Endothelial cell of umbilical vein (primary cell): ENCODE measurements around the gene AKNAD1. TPM values are rescaled to one million over a fixed set of nuclear protein-coding genes. Genes with fewer than 3 reads are reported as not detected.

Source experiments
- BruUV-seq: library from RNA; stranded (reverse); fragments of 400-500 nt; replicated peaks from 2 replicates; lab custom pipeline; 2021; lab: Mats Ljungman, UMichigan
- CTCF ChIA-PET: fragments of 300-600, 350-600 bp; sonication (Branson Sonifier 250); formaldehyde crosslinking; loops from one replicate; lab custom pipeline; 2021; ENCODE audit warnings: antibody characterized with exemption, inconsistent platforms; lab: Charles Lee
- POLR2A ChIA-PET: fragments of 300-600, 350-600 bp; sonication (Branson Sonifier 250); formaldehyde crosslinking; loops from one replicate; lab custom pipeline; 2021; ENCODE audit warnings: antibody characterized with exemption, inconsistent platforms; lab: Charles Lee
- DNase-seq: peaks from one replicate; pipeline ENCODE4 v3.0.0-alpha.2; 2011; ENCODE audit warnings: low read depth, low spot score
- FAIRE-seq: peaks from 2 replicates; lab custom pipeline; 2011; peaks lifted over from hg19 to GRCh38; lab: Jason Lieb, UNC
- H2AFZ ChIP-seq: 2 replicates; pipeline ENCODE4 v1.6.0; 2012; ENCODE audit warnings: low read depth, low read length, control low read depth, inconsistent platforms
- H3K27ac ChIP-seq: 2 replicates; pipeline ENCODE4 v1.5.1; 2011; ENCODE audit warnings: low read depth, mild to moderate bottlenecking, control low read depth, low read length, moderate library complexity; ENCODE audit not compliant: insufficient read depth
- H3K27me3 ChIP-seq, 2 experiments: 2 replicates each; pipeline versions ENCODE4 v1.6.0 to v1.6.1; 2011; ENCODE audit warnings: low read length in 2 of 2, mixed read lengths in 1 of 2; ENCODE audit not compliant: control insufficient read depth in 2 of 2, insufficient read depth in 2 of 2
- H3K36me3 ChIP-seq, 2 experiments: 2 replicates in 1 of 2; 3 replicates in 1 of 2; pipeline ENCODE4 v1.5.1; 2011; ENCODE audit warnings: low read length in 2 of 2, mild to moderate bottlenecking in 1 of 2, moderate library complexity in 1 of 2; ENCODE audit not compliant: control insufficient read depth in 2 of 2, insufficient read depth in 2 of 2; ENCODE audit errors: extremely low read depth in 1 of 2
- H3K4me1 ChIP-seq: 3 replicates; pipeline ENCODE4 v1.5.1; 2011; ENCODE audit warnings: mild to moderate bottlenecking, low read length; ENCODE audit not compliant: control insufficient read depth, insufficient read depth; ENCODE audit errors: extremely low read depth
- H3K4me2 ChIP-seq: 2 replicates; pipeline ENCODE4 v1.6.1; 2011; ENCODE audit warnings: low read length, control low read depth, mixed read lengths; ENCODE audit not compliant: insufficient read depth
- H3K4me3 ChIP-seq, 3 experiments: fragments of 200-600 bp in 1 of 3; sonication (generic), shearing (Covaris generic) in 1 of 3; replicated peaks in 1 of 3; 2 replicates each; pipeline ENCODE4 v1.5.1; 2011 to 2016; ENCODE audit warnings: control low read depth in 3 of 3, low read length in 3 of 3, mild to moderate bottlenecking in 2 of 3, inconsistent platforms in 1 of 3, low read depth in 1 of 3, moderate library complexity in 1 of 3; ENCODE audit not compliant: insufficient read depth in 1 of 3
- H3K79me2 ChIP-seq: 2 replicates; pipeline ENCODE4 v1.6.0; 2012; ENCODE audit warnings: low read length, inconsistent platforms; ENCODE audit not compliant: control insufficient read depth, insufficient read depth
- H3K9ac ChIP-seq: replicated peaks from 2 replicates; pipeline ENCODE3; 2011; ENCODE audit warnings: low read length, control low read depth; ENCODE audit not compliant: insufficient read depth; ENCODE audit errors: extremely low read depth
- H3K9me1 ChIP-seq: replicated peaks from 3 replicates; pipeline ENCODE4 v1.6.0; 2011; ENCODE audit warnings: mild to moderate bottlenecking, low read length; ENCODE audit not compliant: control insufficient read depth, insufficient read depth; ENCODE audit errors: extremely low read depth
- H3K9me3 ChIP-seq: replicated peaks from 2 replicates; pipeline ENCODE4 v1.5.1; 2012; ENCODE audit warnings: low read length, inconsistent platforms; ENCODE audit not compliant: control insufficient read depth, insufficient read depth
- H4K20me1 ChIP-seq: replicated peaks from 2 replicates; pipeline ENCODE3; 2011; ENCODE audit warnings: mild to moderate bottlenecking, low read length; ENCODE audit not compliant: control insufficient read depth, insufficient read depth; ENCODE audit errors: extremely low read depth
- EZH2 ChIP-seq: IDR thresholded peaks from 2 replicates; pipeline ENCODE4 v1.6.1; 2012; ENCODE audit warnings: borderline replicate concordance, low read depth, mild to moderate bottlenecking, moderate library complexity, low read length, inconsistent platforms; ENCODE audit not compliant: severe bottlenecking
- FOS ChIP-seq: IDR thresholded peaks from 2 replicates; pipeline ENCODE4 v1.6.1; 2011; ENCODE audit warnings: mild to moderate bottlenecking, low read length, moderate library complexity, borderline replicate concordance; ENCODE audit not compliant: insufficient read depth
- GATA2 ChIP-seq: IDR thresholded peaks from 2 replicates; pipeline ENCODE4 v1.7.0; 2011; ENCODE audit warnings: low read depth, mild to moderate bottlenecking, moderate library complexity, mixed read lengths, low read length; ENCODE audit not compliant: insufficient read length, insufficient read depth
- JUN ChIP-seq: IDR thresholded peaks from 2 replicates; pipeline ENCODE4 v1.6.1; 2011; ENCODE audit warnings: borderline replicate concordance, low read depth; ENCODE audit not compliant: insufficient read length, insufficient read depth
- MYC ChIP-seq: IDR thresholded peaks from one replicate; pipeline ENCODE4 v1.6.1; 2011; ENCODE audit warnings: mild to moderate bottlenecking, low read depth, low read length
- POLR2AphosphoS5 ChIP-seq: IDR thresholded peaks from 2 replicates; pipeline ENCODE4 v1.6.1; 2012; ENCODE audit warnings: low read depth, mild to moderate bottlenecking, control low read depth, low read length, moderate library complexity; ENCODE audit not compliant: insufficient read depth
- dilution Hi-C: fragments of 300-500 bp; cut with MboI; formaldehyde crosslinking; loops from one replicate; pipeline ENCODE4 v1.15.0; 2019; ENCODE audit warnings: low sequenced_read_pairs; ENCODE audit not compliant: extremely low pct_ligation_motif_present
- intact Hi-C: fragments of 100-400 bp; cut with micrococcal nuclease; formaldehyde crosslinking; loops from one replicate; pipeline ENCODE4 v1.10.0; 2022
- polyA plus RNA-seq, 4 experiments: library from polyadenylated mRNA; depleted of rRNA in 3 of 4; stranded (reverse) in 3 of 4; unstranded in 1 of 4; fragments of >200 nt; gene quantifications; 2 replicates each; pipeline versions ENCODE4 v1.2.1 to v1.2.3, GENCODE V29; 2011 to 2012; ENCODE audit warnings: missing spikeins in 1 of 4
- total RNA-seq: library from RNA; stranded (reverse); gene quantifications from 2 replicates; pipeline ENCODE4 v1.2.3, GENCODE V29; 2021
- TF ChIP-seq, protein P1 (sequence below), 2 donors: IDR thresholded peaks; 1 replicate in 1 of 2; 2 replicates in 1 of 2; pipeline ENCODE4 v1.5.1; 2011; ENCODE audit warnings: low read length in 2 of 2, mild to moderate bottlenecking in 2 of 2, moderate library complexity in 2 of 2, control low read depth in 1 of 2, inconsistent platforms in 1 of 2, low read depth in 1 of 2; ENCODE audit not compliant: insufficient read depth in 1 of 2; ENCODE audit errors: extremely low read depth in 1 of 2
- TF ChIP-seq, protein P2 (sequence below): IDR thresholded peaks from 2 replicates; pipeline ENCODE4 v1.6.1; 2011; ENCODE audit not compliant: insufficient read depth, insufficient read length

AKNAD1 gene
- total and polyA plus RNA-seq, 2 donors (not counting 3 experiments of a cell fraction or from before 2014, with no cell fraction given): not detected

DNA sequence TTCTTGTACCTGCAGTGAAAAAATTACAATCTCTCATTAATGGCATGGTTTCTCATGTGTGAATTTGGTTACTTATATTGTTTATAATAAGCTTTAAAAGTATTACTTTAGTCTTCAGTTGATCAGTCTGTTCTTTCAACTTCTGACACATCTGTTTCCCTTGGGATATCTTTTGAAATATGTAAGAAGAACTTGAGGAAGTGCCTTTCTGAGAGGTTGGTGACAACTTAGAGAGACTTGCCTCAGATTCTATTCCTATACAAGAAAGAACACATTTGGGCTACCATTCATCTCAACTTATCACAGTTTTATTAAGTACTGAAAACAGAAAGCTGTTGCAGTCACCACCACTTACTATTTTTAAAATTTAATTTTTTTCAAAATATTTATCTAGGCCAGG lies 8.1 kb downstream of the AKNAD1 start:
- no peak overlapping the region for H3K4me2 ChIP-seq
- H3K9me3 ChIP-seq: no peaks in the 10 kb centered on the region
- no peaks in the 10 kb centered on the region for H3K4me1 ChIP-seq
- no peak overlapping the region for H3K4me3 ChIP-seq
- H2AFZ ChIP-seq: no peak overlapping the region
- H3K79me2 ChIP-seq: no peaks in the 10 kb centered on the region
- DNase-seq (no peak), FAIRE-seq (no peak)
- H4K20me1 ChIP-seq: no peaks in the 10 kb centered on the region
- CTCF ChIA-PET: interaction anchor here (0.7 to 1.3 kb wide), 3 partner anchors 9 to 28 kb away, joined by 3 to 5 read pairs (median 4); partner anchors contain the start of gene GPSM2
- dilution Hi-C loops: no loop called here
- TF ChIP-seq, protein P1, sequence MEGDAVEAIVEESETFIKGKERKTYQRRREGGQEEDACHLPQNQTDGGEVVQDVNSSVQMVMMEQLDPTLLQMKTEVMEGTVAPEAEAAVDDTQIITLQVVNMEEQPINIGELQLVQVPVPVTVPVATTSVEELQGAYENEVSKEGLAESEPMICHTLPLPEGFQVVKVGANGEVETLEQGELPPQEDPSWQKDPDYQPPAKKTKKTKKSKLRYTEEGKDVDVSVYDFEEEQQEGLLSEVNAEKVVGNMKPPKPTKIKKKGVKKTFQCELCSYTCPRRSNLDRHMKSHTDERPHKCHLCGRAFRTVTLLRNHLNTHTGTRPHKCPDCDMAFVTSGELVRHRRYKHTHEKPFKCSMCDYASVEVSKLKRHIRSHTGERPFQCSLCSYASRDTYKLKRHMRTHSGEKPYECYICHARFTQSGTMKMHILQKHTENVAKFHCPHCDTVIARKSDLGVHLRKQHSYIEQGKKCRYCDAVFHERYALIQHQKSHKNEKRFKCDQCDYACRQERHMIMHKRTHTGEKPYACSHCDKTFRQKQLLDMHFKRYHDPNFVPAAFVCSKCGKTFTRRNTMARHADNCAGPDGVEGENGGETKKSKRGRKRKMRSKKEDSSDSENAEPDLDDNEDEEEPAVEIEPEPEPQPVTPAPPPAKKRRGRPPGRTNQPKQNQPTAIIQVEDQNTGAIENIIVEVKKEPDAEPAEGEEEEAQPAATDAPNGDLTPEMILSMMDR (IDR thresholded peaks at IDR 0.05; ENCODE audit: extremely low read depth in 1 of 2, insufficient read depth in 1 of 2, low read depth in 1 of 2, low read length in 2 of 2): no peak
- TF ChIP-seq FOS (no peak), MYC (no peak), GATA2 (no peak), JUN (no peak), EZH2 (no peak), POLR2AphosphoS5 (no peak)
- TF ChIP-seq, protein P2, sequence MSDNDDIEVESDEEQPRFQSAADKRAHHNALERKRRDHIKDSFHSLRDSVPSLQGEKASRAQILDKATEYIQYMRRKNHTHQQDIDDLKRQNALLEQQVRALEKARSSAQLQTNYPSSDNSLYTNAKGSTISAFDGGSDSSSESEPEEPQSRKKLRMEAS: no peak
- intact Hi-C loops: no loop called here
- POLR2A ChIA-PET: interaction anchor here (0.6 kb wide), 1 partner anchor 16 kb away, joined by 3 read pairs; no protein-coding TSS in a partner anchor
- no TSS peak for BruUV-seq
- no peaks in the 10 kb centered on the region for H3K9me1 ChIP-seq
- no peak overlapping the region for H3K27ac ChIP-seq
- peaks cover 6 to 16% of the 10 kb centered on the region in 2 experiments for H3K27me3 ChIP-seq
- no peak overlapping the region for H3K9ac ChIP-seq
- H3K36me3 ChIP-seq: no peaks in the 10 kb centered on the region
